GM20000 (cell line): Measurements from ENCODE around the gene LCE2B.
"Not testable (repeated sequence)": the region's sequence is repeated elsewhere in the genome, so short reads cannot be mapped to it uniquely, and the experiment has no call there.

ENCODE experiments used
- DNase-seq: peaks from one replicate; pipeline ENCODE4 v3.0.0; 2012; ENCODE audit warnings: low spot score
- TF ChIP-seq, protein P1 (sequence below): IDR thresholded peaks from 2 replicates; pipeline ENCODE4 v1.5.1; 2012; ENCODE audit warnings: mild to moderate bottlenecking, control low read depth; ENCODE audit errors: extremely low read depth, missing control alignments

Gene LCE2B, protein sequence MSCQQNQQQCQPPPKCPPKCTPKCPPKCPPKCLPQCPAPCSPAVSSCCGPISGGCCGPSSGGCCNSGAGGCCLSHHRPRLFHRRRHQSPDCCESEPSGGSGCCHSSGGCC

DNA sequence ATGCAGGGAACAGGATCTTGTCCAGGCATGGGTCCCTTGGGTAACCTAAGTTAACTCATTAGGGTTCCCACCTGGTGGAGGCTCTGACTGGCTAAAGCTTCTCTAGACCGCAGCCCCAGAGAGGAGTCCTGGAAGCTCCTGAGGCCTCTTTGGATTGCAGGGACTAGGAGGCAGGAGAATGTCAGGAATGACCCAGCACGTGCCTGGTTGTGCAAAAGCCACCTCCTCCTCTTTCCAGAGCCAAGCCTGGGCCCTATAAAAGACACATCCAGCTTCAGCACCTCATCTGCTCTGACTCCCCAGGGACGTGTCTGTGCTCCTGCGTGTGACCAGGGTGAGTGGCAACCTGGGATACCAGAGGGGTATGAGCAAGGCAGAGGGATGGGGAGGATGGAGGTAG lies at the start of gene LCE2B:
Gene LCE2B (plus strand): TSS at position 301 of the 400 bp plus-strand sequence. CDS start 721 bp downstream, outside the sequence.
- DNase-seq, result not testable (repeated sequence)

DNA sequence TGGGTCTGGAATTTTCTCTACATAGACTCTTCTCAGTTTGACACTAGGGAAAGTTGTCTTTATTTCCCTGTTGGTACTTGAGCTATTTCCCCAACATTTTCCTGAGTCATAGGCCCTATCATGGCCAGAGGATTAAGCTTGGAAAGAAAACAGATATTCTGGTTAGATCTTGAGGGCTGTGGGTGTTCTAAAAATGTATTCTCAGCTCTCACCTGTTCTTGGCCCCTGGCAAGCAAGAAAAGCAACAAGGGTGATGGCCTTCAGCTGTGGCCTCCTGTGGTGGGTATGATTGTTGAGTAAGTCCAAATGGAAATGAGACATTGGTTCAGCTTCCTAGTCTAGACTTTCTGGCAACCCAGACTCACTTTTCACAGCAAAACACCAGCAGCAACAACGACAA lies 45.6 kb upstream of the LCE2B start:
- no peak for DNase-seq
- TF ChIP-seq, protein P1, sequence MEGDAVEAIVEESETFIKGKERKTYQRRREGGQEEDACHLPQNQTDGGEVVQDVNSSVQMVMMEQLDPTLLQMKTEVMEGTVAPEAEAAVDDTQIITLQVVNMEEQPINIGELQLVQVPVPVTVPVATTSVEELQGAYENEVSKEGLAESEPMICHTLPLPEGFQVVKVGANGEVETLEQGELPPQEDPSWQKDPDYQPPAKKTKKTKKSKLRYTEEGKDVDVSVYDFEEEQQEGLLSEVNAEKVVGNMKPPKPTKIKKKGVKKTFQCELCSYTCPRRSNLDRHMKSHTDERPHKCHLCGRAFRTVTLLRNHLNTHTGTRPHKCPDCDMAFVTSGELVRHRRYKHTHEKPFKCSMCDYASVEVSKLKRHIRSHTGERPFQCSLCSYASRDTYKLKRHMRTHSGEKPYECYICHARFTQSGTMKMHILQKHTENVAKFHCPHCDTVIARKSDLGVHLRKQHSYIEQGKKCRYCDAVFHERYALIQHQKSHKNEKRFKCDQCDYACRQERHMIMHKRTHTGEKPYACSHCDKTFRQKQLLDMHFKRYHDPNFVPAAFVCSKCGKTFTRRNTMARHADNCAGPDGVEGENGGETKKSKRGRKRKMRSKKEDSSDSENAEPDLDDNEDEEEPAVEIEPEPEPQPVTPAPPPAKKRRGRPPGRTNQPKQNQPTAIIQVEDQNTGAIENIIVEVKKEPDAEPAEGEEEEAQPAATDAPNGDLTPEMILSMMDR, result no peak

DNA sequence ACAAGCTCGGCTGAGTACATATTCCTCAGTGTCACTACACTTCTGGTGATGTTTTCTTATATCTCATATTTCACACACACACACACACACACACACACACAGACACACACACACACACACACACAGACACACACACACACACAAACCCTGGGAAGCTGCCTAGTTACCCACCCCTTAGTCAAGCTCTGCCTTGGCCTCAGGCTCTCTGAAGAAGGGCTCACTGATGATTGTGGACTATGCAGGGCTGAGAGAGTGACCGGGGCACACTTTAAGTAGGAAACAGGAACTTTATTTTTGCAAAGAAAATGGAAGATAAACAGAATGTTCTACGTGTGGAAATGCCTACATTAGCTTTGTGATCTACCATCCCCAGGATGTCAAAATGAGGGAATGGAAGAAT lies 42.0 kb upstream of the LCE2B start:
- DNase-seq, result no peak
- TF ChIP-seq, protein P1, result no peak

DNA sequence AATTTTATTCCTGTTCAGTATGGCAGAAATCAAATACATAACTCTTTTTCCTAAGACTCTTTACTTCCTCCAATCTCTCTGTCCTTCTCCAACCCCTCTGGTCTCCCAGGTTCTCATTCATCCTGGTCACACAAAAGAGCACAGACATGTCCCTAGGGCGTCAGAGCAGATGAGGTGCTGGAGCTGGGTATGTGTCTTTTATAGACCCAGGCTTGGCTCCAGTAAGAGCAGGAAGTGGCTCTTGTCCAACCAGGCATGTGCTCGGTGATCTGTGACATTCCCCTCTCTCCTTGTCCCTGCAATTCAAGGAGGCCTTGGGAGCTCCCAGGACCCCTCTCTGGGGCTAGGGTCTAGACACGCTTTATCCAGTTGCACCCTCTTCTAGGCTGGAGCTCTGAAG lies 40.8 kb upstream of the LCE2B start:
- DNase-seq, result no peak
- TF ChIP-seq, protein P1, result no peak

DNA sequence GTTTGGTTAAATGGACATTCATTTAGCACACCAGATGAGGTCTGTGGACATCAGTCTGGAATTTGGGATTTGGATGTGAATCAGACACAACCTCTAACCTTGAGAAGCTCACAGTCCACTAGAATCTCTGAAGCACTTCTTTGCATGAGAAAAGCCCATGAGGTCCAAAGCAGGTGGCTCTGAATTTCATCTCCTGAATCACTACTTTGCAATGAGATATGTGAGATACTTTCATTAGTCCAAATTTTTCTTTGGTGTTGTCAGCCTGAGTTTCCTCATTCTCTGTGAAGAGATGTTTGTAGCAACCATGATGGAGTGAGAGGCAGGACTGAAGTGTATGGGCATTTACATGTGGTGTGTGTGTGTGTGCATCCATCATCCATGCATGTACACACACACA lies 39.3 kb upstream of the LCE2B start:
- DNase-seq, result no peak

DNA sequence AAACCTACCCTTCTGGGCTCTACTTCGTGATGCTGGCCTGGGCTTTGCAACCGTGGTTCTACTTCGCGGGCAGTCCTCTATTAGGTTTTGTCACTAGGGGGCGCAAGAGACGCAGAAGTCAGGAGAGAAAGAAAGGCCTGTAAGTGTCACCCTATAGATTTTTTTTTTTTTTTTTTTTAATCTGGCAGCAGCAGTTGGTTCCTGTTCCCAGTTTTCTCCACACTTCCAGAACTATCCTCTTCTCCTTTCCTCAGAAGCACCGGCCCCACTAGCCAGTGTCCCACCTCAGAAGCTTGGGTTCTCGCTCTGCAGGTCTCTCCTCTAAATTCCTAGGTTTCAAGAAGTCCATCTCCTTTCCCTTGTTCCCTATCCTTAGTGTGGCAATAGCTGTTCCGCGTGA lies 31.8 kb upstream of the LCE2B start:
- TF ChIP-seq, protein P1, result peak; percentile 70
- DNase-seq, result peak; percentile 71

More for the DNA sequence above, 39.3 kb upstream of the LCE2B start:
- TF ChIP-seq, protein P1, result no peak

DNA sequence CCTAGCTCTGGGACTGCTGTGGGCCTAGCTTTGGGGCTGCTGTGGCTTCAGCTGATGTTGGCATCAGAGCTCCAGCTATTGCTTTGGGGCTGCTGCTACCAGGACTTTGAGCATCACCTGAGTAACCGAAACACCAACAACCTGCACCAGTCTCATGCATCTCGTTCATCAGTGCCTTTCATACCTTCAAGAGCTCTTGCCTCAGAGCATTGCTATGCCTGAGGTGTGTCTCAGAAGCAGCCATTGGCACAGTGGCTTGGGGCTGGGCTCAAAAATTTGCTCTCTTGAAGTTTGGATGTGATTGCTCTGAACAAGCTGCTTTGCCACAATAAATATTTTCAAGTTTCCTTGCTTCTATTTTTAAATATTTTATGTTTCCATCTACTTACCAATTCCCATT lies 29.5 kb upstream of the LCE2B start:
- DNase-seq, result no peak
- TF ChIP-seq, protein P1, result no peak

DNA sequence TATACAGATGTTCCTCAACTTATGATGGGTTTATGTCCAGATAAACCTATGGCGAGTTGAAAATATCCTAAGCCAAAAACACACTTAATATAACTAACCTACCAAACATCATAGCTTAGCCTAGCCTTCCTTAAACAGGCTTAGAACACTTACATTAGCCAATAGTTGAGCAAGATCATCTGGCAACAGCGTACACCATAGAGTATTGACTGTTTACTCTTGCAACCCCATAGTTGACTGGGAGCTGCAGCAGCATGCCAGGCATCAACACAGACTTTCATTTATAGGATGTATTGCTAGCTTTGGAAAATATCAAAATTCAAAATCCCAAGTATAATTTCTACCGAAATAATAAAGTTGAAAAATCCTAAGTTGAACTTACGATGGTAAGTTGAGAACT lies 28.2 kb upstream of the LCE2B start:
- no peak for DNase-seq

More for the DNA sequence above, 28.2 kb upstream of the LCE2B start:
- TF ChIP-seq, protein P1, result no peak
